ENCODE measurements around the gene PDHB. TPM values are rescaled to one million over a fixed set of nuclear protein-coding genes. Genes with fewer than 3 reads are reported as not detected.

Gene PDHB
- total RNA-seq, 3 donors from 2014 or later = 65.0 to 69.6 (median 66.6) TPM

DNA sequence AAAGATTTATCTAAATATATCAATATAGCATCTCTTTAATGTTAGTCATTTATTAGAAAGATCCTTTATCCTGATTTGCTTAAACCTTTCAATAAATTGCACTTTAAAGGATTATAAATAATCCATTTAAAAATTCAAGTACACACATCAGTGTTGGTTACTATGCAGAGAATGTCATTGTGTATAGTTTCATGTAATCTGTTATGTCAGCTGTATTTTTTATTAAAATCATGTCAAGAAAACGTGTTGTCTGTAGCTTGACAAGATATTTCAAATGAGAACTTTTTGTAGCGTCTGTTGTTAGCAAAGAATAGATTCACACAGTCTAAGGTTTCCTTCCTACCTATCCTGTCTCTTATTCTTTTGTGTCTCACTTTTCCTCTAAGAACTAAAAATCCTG is 7.8 kb downstream of the PDHB start:
- intact Hi-C loops (cut with DNase I, micrococcal nuclease) = no loop called here
- Histone ChIP-seq H3K4me3 (no peak overlapping the region), H3K36me3 (ENCODE audit: low read depth) (peaks cover 4% of the 10 kb centered on the region), H3K4me1 (ENCODE audit: low read depth) (peaks cover 7% of the 10 kb centered on the region), H3K9me3 (no peaks in the 10 kb centered on the region)
- ATAC-seq (no peak), DNase-seq (no peak)
- TF ChIP-seq, protein P1, sequence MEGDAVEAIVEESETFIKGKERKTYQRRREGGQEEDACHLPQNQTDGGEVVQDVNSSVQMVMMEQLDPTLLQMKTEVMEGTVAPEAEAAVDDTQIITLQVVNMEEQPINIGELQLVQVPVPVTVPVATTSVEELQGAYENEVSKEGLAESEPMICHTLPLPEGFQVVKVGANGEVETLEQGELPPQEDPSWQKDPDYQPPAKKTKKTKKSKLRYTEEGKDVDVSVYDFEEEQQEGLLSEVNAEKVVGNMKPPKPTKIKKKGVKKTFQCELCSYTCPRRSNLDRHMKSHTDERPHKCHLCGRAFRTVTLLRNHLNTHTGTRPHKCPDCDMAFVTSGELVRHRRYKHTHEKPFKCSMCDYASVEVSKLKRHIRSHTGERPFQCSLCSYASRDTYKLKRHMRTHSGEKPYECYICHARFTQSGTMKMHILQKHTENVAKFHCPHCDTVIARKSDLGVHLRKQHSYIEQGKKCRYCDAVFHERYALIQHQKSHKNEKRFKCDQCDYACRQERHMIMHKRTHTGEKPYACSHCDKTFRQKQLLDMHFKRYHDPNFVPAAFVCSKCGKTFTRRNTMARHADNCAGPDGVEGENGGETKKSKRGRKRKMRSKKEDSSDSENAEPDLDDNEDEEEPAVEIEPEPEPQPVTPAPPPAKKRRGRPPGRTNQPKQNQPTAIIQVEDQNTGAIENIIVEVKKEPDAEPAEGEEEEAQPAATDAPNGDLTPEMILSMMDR (IDR thresholded peaks at IDR 0.05) = no peak

DNA sequence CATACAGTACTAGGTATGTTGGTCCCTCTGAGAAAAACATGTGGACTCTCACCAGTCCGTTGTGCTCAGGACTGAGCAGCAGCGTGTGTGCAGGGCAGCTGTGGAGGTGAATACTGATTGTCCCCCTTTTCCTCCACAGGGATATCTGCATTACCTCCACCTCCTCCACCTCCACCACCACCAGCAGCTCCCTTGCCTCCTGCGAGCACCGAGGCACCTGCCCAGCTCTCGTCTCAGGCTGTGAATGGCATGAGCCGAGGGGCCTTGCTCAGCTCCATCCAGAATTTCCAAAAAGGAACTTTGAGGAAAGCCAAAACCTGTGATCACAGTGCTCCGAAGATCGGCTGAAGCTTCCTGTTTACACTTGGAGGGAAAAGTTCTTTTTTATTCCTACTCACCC is 9.0 kb downstream of the PDHB start:
- no peak overlapping the region for H3K4me3 ChIP-seq
- intact Hi-C loops (cut with DNase I, micrococcal nuclease) = no loop called here
- peaks cover 4% of the 10 kb centered on the region for H3K36me3 ChIP-seq (ENCODE audit: low read depth)
- DNase-seq (no peak), ATAC-seq (no peak)
- H3K9me3 ChIP-seq = no peaks in the 10 kb centered on the region
- TF ChIP-seq, protein P1 (IDR thresholded peaks at IDR 0.05) = no peak
- peaks cover 6% of the 10 kb centered on the region for H3K4me1 ChIP-seq (ENCODE audit: low read depth)

DNA sequence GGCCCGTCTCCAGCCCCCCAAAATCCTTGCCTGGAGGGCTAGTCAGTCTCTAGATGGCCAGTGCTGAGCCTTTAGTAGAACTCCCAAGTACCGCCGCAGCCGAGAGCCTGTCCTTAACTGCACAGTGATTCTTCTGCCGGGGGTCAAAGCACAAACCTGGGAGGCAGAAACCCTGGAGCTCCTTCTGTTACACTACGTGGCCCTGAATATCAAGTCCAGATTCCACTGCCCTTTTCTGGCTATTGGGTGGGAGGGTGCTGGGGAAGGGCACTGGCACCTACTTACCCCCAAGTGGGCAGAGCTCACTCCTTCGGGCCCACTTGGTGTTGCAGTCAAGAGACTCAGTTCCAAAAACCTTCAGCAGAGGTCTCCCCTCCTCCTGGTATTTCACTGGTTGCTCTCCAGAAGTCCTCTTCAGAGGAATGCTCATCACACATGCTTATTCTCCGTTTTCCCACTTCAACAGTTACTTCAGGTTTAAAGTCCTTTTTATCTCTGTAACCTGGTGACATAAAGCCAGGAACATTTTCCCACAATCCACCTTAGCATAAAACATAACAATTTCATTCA is 10.8 kb downstream of the PDHB start:
- Histone ChIP-seq H3K36me3 (ENCODE audit: low read depth) (peaks cover 4% of the 10 kb centered on the region), H3K9me3 (no peaks in the 10 kb centered on the region), H3K4me1 (ENCODE audit: low read depth) (peaks cover 8% of the 10 kb centered on the region), H3K4me3 (no peak overlapping the region)
- TF ChIP-seq, protein P1 (IDR thresholded peaks at IDR 0.05) = no peak
- intact Hi-C loops (cut with DNase I, micrococcal nuclease) = no loop called here
- DNase-seq (no peak), ATAC-seq (no peak)

DNA sequence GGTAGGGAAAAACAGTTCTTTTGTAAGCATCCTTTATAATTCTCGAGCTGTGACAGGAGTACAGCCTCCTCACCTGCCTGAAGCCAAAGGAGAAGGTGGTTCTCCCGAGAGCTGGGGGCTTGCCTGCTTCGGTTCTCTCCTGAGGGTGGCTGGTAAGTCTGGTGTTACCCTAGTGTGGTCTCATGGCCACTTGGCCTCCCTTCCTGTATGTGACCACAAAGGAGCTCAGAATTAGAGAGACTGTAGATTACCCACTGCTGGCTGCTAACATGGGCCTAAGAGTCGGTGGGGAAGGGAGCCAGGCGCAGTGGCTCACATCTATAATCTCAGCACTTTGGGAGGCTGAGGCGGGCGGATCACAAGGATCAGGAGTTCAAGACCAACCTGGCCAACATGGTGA is 12.6 kb downstream of the PDHB start:
- Histone ChIP-seq H3K36me3 (ENCODE audit: low read depth) (no peaks in the 10 kb centered on the region), H3K9me3 (no peaks in the 10 kb centered on the region), H3K4me3 (no peak overlapping the region), H3K4me1 (ENCODE audit: low read depth) (peaks cover 8% of the 10 kb centered on the region)
- ATAC-seq (no peak), DNase-seq (no peak)
- intact Hi-C loops (cut with DNase I, micrococcal nuclease) = no loop called here
- TF ChIP-seq, protein P1 (IDR thresholded peaks at IDR 0.05) = no peak

DNA sequence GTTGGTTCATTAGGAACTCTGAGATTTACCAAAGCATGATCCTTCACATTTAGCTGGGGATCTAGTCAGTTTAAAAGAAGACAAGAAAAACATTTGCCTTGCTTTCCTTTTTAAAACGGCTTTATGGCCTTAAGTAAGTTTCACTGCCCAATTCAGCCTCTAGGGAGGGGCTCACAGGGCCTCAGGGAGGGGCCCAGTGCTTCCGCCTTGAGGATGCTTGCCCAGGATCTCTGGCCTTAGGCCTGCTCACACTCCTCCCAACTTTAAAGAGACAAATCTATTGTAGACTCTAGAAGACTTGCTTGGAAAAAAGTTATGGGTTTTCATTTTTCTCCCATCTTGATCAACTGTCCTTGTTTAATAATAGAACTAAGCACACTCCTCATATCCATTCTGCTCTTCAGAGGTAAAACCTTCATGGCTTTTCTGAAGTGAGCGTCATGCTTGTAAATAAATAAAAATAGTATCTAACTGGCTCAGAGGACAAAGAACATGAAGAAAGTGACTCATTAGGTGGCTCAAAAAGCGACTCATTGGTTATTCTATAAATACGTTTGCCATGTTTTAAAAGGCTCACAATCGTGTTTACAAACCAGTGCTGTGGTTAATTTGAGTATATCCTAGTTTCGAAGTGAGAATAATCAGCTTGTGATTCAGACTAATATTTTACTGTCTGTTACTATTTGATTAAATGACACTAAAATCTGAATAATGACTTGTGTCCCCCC is 13.7 kb downstream of the PDHB start:
- ATAC-seq (peak; percentile 93), DNase-seq (peak; percentile 60 to 71 (median 70))
- Histone ChIP-seq H3K4me3 (no peak overlapping the region), H3K9me3 (no peaks in the 10 kb centered on the region), H3K36me3 (ENCODE audit: low read depth) (no peaks in the 10 kb centered on the region), H3K4me1 (ENCODE audit: low read depth) (peaks cover 8% of the 10 kb centered on the region)
- intact Hi-C loops (cut with DNase I, micrococcal nuclease) = loop anchor here in 1 of 2 donors (5.0 kb wide), 1 partner anchor 93 kb away; no protein-coding TSS in a partner anchor
- TF ChIP-seq, protein P1 (IDR thresholded peaks at IDR 0.05) = no peak

Data from mucosa of descending colon (tissue), 3 donors.